OCI-LY7 (cell line): ENCODE results near the gene LRRIQ4. TPM values are rescaled to one million over a fixed set of nuclear protein-coding genes. Genes with fewer than 3 reads are reported as not detected.

Source experiments
- BruUV-seq: library from RNA; stranded (reverse); fragments of 400-500 nt; replicated peaks from 2 replicates; lab custom pipeline; 2021; lab: Mats Ljungman, UMichigan
- CTCF ChIA-PET: fragments of 300-600 bp; sonication (Branson Sonifier 250); formaldehyde crosslinking; loops from one replicate; lab custom pipeline; 2022; ENCODE audit warnings: antibody characterized with exemption; ENCODE audit not compliant: unreplicated experiment; lab: Charles Lee
- POLR2A ChIA-PET: fragments of 300-600 bp; sonication (Branson Sonifier 250); formaldehyde crosslinking; loops from one replicate; lab custom pipeline; 2022; ENCODE audit warnings: antibody characterized with exemption; lab: Charles Lee
- DNase-seq: peaks from one replicate; pipeline ENCODE4 v3.0.0-alpha.2; 2015; ENCODE audit warnings: low spot score
- H2AFZ ChIP-seq: fragments of 200-600 bp; sonication (generic), shearing (Covaris generic); 2 replicates; pipeline ENCODE4 v1.6.1; 2014; ENCODE audit warnings: mild to moderate bottlenecking, antibody characterized with exemption, low read length, moderate library complexity
- H3K27ac ChIP-seq: fragments of 200-600 bp; sonication (generic); 2 replicates; pipeline ENCODE4 v1.5.1; 2014; ENCODE audit warnings: mixed run types, low read depth, mild to moderate bottlenecking, moderate library complexity, low read length, inconsistent platforms; ENCODE audit not compliant: poor library complexity, severe bottlenecking
- H3K36me3 ChIP-seq: fragments of 200-600 bp; sonication (generic); 2 replicates; pipeline ENCODE4 v1.6.1; 2014; ENCODE audit warnings: mild to moderate bottlenecking, antibody characterized with exemption, low read length, moderate library complexity, mixed read lengths; ENCODE audit not compliant: insufficient read depth
- H3K4me1 ChIP-seq: fragments of 200-600 bp; sonication (generic); 2 replicates; pipeline ENCODE4 v1.5.1; 2014; ENCODE audit warnings: mild to moderate bottlenecking, low read length; ENCODE audit not compliant: insufficient read depth, poor library complexity, severe bottlenecking
- H3K4me2 ChIP-seq: fragments of 200-600 bp; sonication (generic); 2 replicates; pipeline ENCODE4 v1.6.1; 2014; ENCODE audit warnings: mild to moderate bottlenecking, low read length
- H3K4me3 ChIP-seq: fragments of 200-600 bp; sonication (generic); 2 replicates; pipeline ENCODE4 v1.5.1; 2014; ENCODE audit warnings: mild to moderate bottlenecking, low read depth, low read length; ENCODE audit not compliant: poor library complexity, severe bottlenecking
- H3K79me2 ChIP-seq: fragments of 200-600 bp; sonication (generic); 2 replicates; pipeline ENCODE4 v1.6.1; 2016; ENCODE audit warnings: low read depth, mild to moderate bottlenecking, low read length, moderate library complexity, mixed read lengths; ENCODE audit not compliant: insufficient read depth
- H3K9me2 ChIP-seq: fragments of 200-600 bp; sonication (generic); 2 replicates; pipeline ENCODE4 v1.6.1; 2016; ENCODE audit warnings: mild to moderate bottlenecking, low read length, mixed read lengths; ENCODE audit not compliant: insufficient read depth
- H3K9me3 ChIP-seq: fragments of 200-600 bp; sonication (generic); 2 replicates; pipeline ENCODE4 v1.6.1; 2014; ENCODE audit warnings: mild to moderate bottlenecking, mixed run types, low read length, mixed read lengths
- H4K20me1 ChIP-seq: fragments of 200-600 bp; sonication (generic); 2 replicates; pipeline ENCODE4 v1.6.1; 2014; ENCODE audit warnings: mild to moderate bottlenecking, antibody characterized with exemption, low read length, moderate library complexity, mixed read lengths; ENCODE audit not compliant: insufficient read depth
- EZH2phosphoT487 ChIP-seq: fragments of 200-600 bp; sonication (generic); IDR thresholded peaks from 2 replicates; pipeline ENCODE4 v1.6.1; 2018; ENCODE audit warnings: low read depth, borderline replicate concordance, mild to moderate bottlenecking, mixed run types, antibody characterized with exemption, low read length, moderate library complexity, mixed read lengths
- intact Hi-C: fragments of 100-400 bp; cut with micrococcal nuclease; formaldehyde crosslinking; loops from one replicate; pipeline ENCODE4 v1.10.0; 2022; ENCODE audit not compliant: unreplicated experiment
- total RNA-seq, 2 experiments: library from RNA; depleted of rRNA in 1 of 2; stranded (reverse); fragments of >200 nt in 1 of 2; shearing (Covaris generic) in 1 of 2; gene quantifications; 2 replicates each; pipeline ENCODE4 v1.2.3, GENCODE V29; 2014 to 2022
- TF ChIP-seq, protein P1 (sequence below): fragments of 200-600 bp; sonication (generic); conservative IDR thresholded peaks from 2 replicates; pipeline ENCODE4 v1.5.1; 2014; ENCODE audit warnings: mild to moderate bottlenecking, antibody characterized with exemption, low read length, moderate library complexity, mixed read lengths

Gene LRRIQ4
- total RNA-seq, 2 experiments from 2014 or later: 0.17 to 0.47 TPM

DNA sequence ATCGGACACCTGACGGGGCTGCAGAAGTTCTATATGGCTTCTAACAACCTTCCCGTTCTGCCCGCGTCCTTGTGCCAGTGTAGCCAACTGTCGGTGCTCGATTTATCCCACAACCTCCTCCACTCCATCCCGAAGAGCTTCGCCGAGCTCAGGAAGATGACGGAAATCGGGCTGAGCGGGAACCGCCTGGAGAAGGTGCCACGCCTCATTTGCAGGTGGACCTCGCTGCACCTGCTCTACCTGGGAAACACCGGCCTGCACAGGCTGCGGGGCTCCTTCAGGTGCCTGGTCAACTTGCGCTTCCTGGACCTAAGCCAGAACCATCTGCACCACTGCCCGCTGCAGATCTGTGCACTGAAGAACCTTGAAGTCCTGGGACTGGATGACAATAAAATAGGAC is 9.9 kb downstream of the LRRIQ4 start:
- Histone ChIP-seq H3K4me2 (no peak overlapping the region), H3K36me3 (no peaks in the 10 kb centered on the region), H3K79me2 (no peaks in the 10 kb centered on the region), H3K27ac (no peak overlapping the region), H4K20me1 (no peaks in the 10 kb centered on the region), H3K9me3 (0 out of 2 replicates have a peak, but pooled peaks cover under 1% of the 10 kb centered on the region), H3K9me2 (no peaks in the 10 kb centered on the region), H3K4me3 (no peak overlapping the region), H3K4me1 (no peaks in the 10 kb centered on the region), H2AFZ (no peak overlapping the region)
- no peak for DNase-seq
- CTCF ChIA-PET: no interaction called here
- intact Hi-C loops: no loop called here
- POLR2A ChIA-PET: interaction anchor here (0.6 to 1.4 kb wide), 3 partner anchors 10 to 279 kb away, joined by 3 to 4 read pairs (median 3); no protein-coding TSS in a partner anchor
- no TSS peak for BruUV-seq
- TF ChIP-seq, protein P1, sequence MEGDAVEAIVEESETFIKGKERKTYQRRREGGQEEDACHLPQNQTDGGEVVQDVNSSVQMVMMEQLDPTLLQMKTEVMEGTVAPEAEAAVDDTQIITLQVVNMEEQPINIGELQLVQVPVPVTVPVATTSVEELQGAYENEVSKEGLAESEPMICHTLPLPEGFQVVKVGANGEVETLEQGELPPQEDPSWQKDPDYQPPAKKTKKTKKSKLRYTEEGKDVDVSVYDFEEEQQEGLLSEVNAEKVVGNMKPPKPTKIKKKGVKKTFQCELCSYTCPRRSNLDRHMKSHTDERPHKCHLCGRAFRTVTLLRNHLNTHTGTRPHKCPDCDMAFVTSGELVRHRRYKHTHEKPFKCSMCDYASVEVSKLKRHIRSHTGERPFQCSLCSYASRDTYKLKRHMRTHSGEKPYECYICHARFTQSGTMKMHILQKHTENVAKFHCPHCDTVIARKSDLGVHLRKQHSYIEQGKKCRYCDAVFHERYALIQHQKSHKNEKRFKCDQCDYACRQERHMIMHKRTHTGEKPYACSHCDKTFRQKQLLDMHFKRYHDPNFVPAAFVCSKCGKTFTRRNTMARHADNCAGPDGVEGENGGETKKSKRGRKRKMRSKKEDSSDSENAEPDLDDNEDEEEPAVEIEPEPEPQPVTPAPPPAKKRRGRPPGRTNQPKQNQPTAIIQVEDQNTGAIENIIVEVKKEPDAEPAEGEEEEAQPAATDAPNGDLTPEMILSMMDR: no peak
- no peak for TF ChIP-seq EZH2phosphoT487

DNA sequence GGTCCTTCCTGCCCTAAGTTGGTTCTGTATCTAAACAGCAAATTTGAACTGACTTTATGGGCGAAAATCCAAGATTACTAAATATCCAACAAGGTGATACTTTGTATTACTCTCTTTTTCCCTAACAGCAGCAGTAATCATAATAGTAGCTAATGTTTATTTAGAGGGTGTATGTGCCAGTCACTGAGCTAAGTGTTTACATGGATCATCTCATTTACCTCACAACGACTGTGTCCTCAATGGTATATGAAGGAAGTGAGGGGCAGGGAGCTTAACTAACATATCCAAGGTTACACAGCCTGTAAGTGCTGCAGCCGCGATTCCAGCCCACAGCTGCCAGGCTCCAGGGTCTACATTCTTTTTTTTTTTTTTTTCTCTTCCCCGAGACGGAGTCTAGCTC is 10.3 kb downstream of the LRRIQ4 start:
- Histone ChIP-seq H3K36me3 (no peaks in the 10 kb centered on the region), H3K9me3 (no peaks in the 10 kb centered on the region), H3K27ac (no peak overlapping the region), H3K4me3 (no peak overlapping the region), H2AFZ (no peak overlapping the region), H4K20me1 (no peaks in the 10 kb centered on the region), H3K9me2 (no peaks in the 10 kb centered on the region), H3K79me2 (no peaks in the 10 kb centered on the region), H3K4me2 (no peak overlapping the region), H3K4me1 (no peaks in the 10 kb centered on the region)
- ChIA-PET CTCF (no interaction called here), POLR2A (interaction anchor here (0.6 to 1.4 kb wide), 2 partner anchors 9 to 279 kb away, joined by 3 to 4 read pairs; no protein-coding TSS in a partner anchor)
- TF ChIP-seq, protein P1: no peak
- no peak for TF ChIP-seq EZH2phosphoT487
- DNase-seq: no peak
- intact Hi-C loops: no loop called here
- no TSS peak for BruUV-seq

DNA sequence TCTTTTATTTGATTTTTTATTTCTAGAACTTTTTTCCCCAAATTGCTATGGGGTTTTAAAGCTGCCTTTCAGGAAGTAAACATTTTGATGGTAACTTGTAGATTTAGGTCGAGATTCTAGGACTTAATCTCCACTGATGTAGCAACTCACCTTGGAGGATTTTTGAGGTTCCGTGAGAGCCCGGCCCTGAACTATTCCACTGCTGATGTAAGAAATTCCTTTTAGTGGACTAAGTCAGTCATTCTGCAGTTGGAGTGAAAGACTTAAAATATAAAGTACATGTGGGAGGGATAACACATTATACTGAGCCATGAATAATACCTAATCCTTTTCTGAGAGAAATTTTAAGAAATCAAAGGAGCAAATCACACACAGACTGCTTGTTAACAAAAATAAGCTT is 12.6 kb downstream of the LRRIQ4 start:
- no TSS peak for BruUV-seq
- TF ChIP-seq, protein P1: no peak
- TF ChIP-seq EZH2phosphoT487: no peak
- H3K9me2 ChIP-seq: no peaks in the 10 kb centered on the region
- intact Hi-C loops: no loop called here
- no peak for DNase-seq
- no peak overlapping the region for H3K4me3 ChIP-seq
- peaks cover 10% of the 10 kb centered on the region for H3K4me1 ChIP-seq
- no peak overlapping the region for H3K4me2 ChIP-seq
- no peaks in the 10 kb centered on the region for H4K20me1 ChIP-seq
- H2AFZ ChIP-seq: no peak overlapping the region
- CTCF ChIA-PET: no interaction called here
- H3K36me3 ChIP-seq: no peaks in the 10 kb centered on the region
- POLR2A ChIA-PET: interaction anchor here (0.5 to 1.7 kb wide), 10 partner anchors 11 to 808 kb away, joined by 3 to 7 read pairs (median 3); no protein-coding TSS in a partner anchor
- H3K79me2 ChIP-seq: no peaks in the 10 kb centered on the region
- no peak overlapping the region for H3K27ac ChIP-seq
- H3K9me3 ChIP-seq: no peaks in the 10 kb centered on the region
